ENCODE data around the gene UBASH3A. TPM values are rescaled to one million over a fixed set of nuclear protein-coding genes. Genes with fewer than 3 reads are reported as not detected.

Gene UBASH3A
- polyA plus RNA-seq, 1 donor (not counting 4 experiments of a cell fraction or from before 2014, with no cell fraction given): not detected

- peaks cover 6% of the 10 kb centered on the region for H3K27me3 ChIP-seq (ENCODE audit: control insufficient read depth, extremely low read depth, insufficient read depth, low read length)
- H3K4me2 ChIP-seq (ENCODE audit: control insufficient read depth, extremely low read depth, insufficient read depth, low read depth, low read length): no peak overlapping the region
- no peaks in the 10 kb centered on the region for H4K20me1 ChIP-seq (ENCODE audit: control insufficient read depth, extremely low read depth, insufficient read depth, low read length)
- H3K36me3 ChIP-seq (ENCODE audit: control insufficient read depth in 2 of 2, extremely low read depth in 1 of 2, insufficient read depth in 2 of 2, low read length in 2 of 2): no peaks in the 10 kb centered on the region
- H3K27ac ChIP-seq (ENCODE audit: control insufficient read depth, insufficient read depth, low read length): no peak overlapping the region
- no peak overlapping the region for H3K4me3 ChIP-seq (ENCODE audit: control insufficient read depth in 2 of 3, extremely low read depth in 1 of 3, insufficient read depth in 2 of 3, low read depth in 1 of 3, low read length in 3 of 3)
- H3K9me1 ChIP-seq (ENCODE audit: control insufficient read depth, extremely low read depth, insufficient read depth, low read length): no peaks in the 10 kb centered on the region
- FAIRE-seq (no peak), DNase-seq (ENCODE audit: low read depth, low spot score) (no peak)
- no peak overlapping the region for H3K9ac ChIP-seq (ENCODE audit: control insufficient read depth, extremely low read depth, insufficient read depth, low read length)
- dilution Hi-C loops (cut with MboI; ENCODE audit: extremely low pct_ligation_motif_present, low sequenced_read_pairs): no loop called here
- no peaks in the 10 kb centered on the region for H3K9me3 ChIP-seq (ENCODE audit: control insufficient read depth, low read depth, low read length)
- H3K4me1 ChIP-seq (ENCODE audit: control insufficient read depth, extremely low read depth, insufficient read depth, low read length): peaks cover 6% of the 10 kb centered on the region
- H2AFZ ChIP-seq (ENCODE audit: control insufficient read depth, low read length): no peak overlapping the region
- no peaks in the 10 kb centered on the region for H3K79me2 ChIP-seq (ENCODE audit: control insufficient read depth, insufficient read depth, low read length)
- no peak for TF ChIP-seq EZH2 (IDR thresholded peaks at IDR 0.05; ENCODE audit: low read length)
- TF ChIP-seq, protein P1, sequence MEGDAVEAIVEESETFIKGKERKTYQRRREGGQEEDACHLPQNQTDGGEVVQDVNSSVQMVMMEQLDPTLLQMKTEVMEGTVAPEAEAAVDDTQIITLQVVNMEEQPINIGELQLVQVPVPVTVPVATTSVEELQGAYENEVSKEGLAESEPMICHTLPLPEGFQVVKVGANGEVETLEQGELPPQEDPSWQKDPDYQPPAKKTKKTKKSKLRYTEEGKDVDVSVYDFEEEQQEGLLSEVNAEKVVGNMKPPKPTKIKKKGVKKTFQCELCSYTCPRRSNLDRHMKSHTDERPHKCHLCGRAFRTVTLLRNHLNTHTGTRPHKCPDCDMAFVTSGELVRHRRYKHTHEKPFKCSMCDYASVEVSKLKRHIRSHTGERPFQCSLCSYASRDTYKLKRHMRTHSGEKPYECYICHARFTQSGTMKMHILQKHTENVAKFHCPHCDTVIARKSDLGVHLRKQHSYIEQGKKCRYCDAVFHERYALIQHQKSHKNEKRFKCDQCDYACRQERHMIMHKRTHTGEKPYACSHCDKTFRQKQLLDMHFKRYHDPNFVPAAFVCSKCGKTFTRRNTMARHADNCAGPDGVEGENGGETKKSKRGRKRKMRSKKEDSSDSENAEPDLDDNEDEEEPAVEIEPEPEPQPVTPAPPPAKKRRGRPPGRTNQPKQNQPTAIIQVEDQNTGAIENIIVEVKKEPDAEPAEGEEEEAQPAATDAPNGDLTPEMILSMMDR (optimal IDR thresholded peaks at IDR 0.05 in 1 of 3, IDR thresholded peaks at IDR 0.05 in 1 of 3, conservative IDR thresholded peaks at IDR 0.05 in 1 of 3; ENCODE audit: extremely low read depth in 1 of 3, insufficient read depth in 2 of 3, low read length in 3 of 3): no peak
Measured at GRCh38 chr21:42400525-42400924, 3.2 kb upstream of the UBASH3A start.

DNA sequence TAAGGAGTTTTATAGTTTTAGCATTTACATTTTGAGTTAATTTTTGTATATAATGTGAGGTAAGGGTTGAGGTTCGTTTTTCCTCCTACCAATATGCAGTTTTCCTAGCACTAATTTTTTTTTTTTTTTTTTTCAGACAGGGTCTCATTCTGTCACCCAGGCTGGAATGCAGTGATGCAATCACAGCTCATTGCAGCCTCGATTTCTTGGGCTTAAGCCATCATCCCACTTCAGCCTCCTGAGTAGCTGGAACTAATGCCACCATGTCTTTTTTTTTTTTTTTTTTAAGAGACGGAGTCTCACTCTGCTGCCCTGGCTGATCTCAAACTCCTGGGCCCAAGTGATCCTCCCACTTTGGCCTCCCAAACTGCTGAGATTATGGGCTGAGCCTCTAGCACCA lies 2.5 kb upstream of the UBASH3A start:
- FAIRE-seq (no peak), DNase-seq (ENCODE audit: low read depth, low spot score) (no peak)

More for the DNA sequence above, 2.5 kb upstream of the UBASH3A start:
- no peak overlapping the region for H2AFZ ChIP-seq (ENCODE audit: control insufficient read depth, low read length)
- H3K27me3 ChIP-seq (ENCODE audit: control insufficient read depth, extremely low read depth, insufficient read depth, low read length): peaks cover 6% of the 10 kb centered on the region
- H3K4me3 ChIP-seq (ENCODE audit: control insufficient read depth in 2 of 3, extremely low read depth in 1 of 3, insufficient read depth in 2 of 3, low read depth in 1 of 3, low read length in 3 of 3): no peak overlapping the region
- H3K27ac ChIP-seq (ENCODE audit: control insufficient read depth, insufficient read depth, low read length): no peak overlapping the region
- no peaks in the 10 kb centered on the region for H3K36me3 ChIP-seq (ENCODE audit: control insufficient read depth in 2 of 2, extremely low read depth in 1 of 2, insufficient read depth in 2 of 2, low read length in 2 of 2)
- H3K79me2 ChIP-seq (ENCODE audit: control insufficient read depth, insufficient read depth, low read length): no peaks in the 10 kb centered on the region
- peaks cover 2% of the 10 kb centered on the region for H3K4me1 ChIP-seq (ENCODE audit: control insufficient read depth, extremely low read depth, insufficient read depth, low read length)
- H4K20me1 ChIP-seq (ENCODE audit: control insufficient read depth, extremely low read depth, insufficient read depth, low read length): no peaks in the 10 kb centered on the region
- H3K9me1 ChIP-seq (ENCODE audit: control insufficient read depth, extremely low read depth, insufficient read depth, low read length): no peaks in the 10 kb centered on the region
- H3K4me2 ChIP-seq (ENCODE audit: control insufficient read depth, extremely low read depth, insufficient read depth, low read depth, low read length): no peak overlapping the region
- dilution Hi-C loops (cut with MboI; ENCODE audit: extremely low pct_ligation_motif_present, low sequenced_read_pairs): no loop called here
- TF ChIP-seq, protein P1 (optimal IDR thresholded peaks at IDR 0.05 in 1 of 3, IDR thresholded peaks at IDR 0.05 in 1 of 3, conservative IDR thresholded peaks at IDR 0.05 in 1 of 3; ENCODE audit: extremely low read depth in 1 of 3, insufficient read depth in 2 of 3, low read length in 3 of 3): no peak
- TF ChIP-seq EZH2 (IDR thresholded peaks at IDR 0.05; ENCODE audit: low read length): no peak
- no peak overlapping the region for H3K9ac ChIP-seq (ENCODE audit: control insufficient read depth, extremely low read depth, insufficient read depth, low read length)
- no peaks in the 10 kb centered on the region for H3K9me3 ChIP-seq (ENCODE audit: control insufficient read depth, low read depth, low read length)
